Peyer's patch (tissue), 4 donors: ENCODE results near the gene OOSP1.

ENCODE experiments used
- POLR2A ChIP-seq, 2 donors: fragments of 450-650 bp; IDR thresholded peaks; one replicate each; pipeline ENCODE4 v1.5.1; 2017; ENCODE audit warnings: antibody characterized with exemption in 2 of 2, mild to moderate bottlenecking in 2 of 2, moderate library complexity in 2 of 2
- TF ChIP-seq, protein P1 (sequence below), 6 experiments: fragments of 450-650 bp in 4 of 6; fragments of 200-600 bp in 2 of 6; sonication (generic) in 1 of 6; IDR thresholded peaks; one replicate each; pipeline ENCODE4 v1.5.1; 2017 to 2019; ENCODE audit warnings: antibody characterized with exemption in 6 of 6, mild to moderate bottlenecking in 3 of 6, moderate library complexity in 1 of 6

DNA sequence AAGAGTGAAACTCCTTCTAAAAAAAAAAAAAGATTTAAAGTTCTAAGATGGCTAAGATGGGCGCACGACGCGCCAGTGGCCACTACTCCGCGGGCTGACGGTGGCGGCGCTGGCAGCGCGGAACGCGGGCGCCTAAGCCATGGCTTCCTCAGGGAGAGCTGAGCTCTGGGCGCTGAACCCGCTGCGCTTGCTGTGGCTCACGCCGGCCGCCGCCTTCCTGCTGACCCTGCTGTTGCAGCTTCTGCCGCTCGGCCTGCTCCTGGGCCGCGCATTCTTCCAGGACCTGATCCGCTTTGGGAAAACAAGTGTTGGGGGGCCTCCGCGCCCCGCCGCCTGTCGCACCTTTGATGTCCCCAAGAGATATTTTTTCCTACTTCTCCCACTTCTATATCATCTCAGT is 40.2 kb upstream of the OOSP1 start:
- TF ChIP-seq, protein P1, sequence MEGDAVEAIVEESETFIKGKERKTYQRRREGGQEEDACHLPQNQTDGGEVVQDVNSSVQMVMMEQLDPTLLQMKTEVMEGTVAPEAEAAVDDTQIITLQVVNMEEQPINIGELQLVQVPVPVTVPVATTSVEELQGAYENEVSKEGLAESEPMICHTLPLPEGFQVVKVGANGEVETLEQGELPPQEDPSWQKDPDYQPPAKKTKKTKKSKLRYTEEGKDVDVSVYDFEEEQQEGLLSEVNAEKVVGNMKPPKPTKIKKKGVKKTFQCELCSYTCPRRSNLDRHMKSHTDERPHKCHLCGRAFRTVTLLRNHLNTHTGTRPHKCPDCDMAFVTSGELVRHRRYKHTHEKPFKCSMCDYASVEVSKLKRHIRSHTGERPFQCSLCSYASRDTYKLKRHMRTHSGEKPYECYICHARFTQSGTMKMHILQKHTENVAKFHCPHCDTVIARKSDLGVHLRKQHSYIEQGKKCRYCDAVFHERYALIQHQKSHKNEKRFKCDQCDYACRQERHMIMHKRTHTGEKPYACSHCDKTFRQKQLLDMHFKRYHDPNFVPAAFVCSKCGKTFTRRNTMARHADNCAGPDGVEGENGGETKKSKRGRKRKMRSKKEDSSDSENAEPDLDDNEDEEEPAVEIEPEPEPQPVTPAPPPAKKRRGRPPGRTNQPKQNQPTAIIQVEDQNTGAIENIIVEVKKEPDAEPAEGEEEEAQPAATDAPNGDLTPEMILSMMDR (IDR thresholded peaks at IDR 0.05): no peak
- no peak for TF ChIP-seq POLR2A (IDR thresholded peaks at IDR 0.05)
